AG10803 (cell line): ENCODE measurements around the gene DNAJC17.

Experiments used
- DNase-seq: peaks from one replicate; pipeline ENCODE4 v3.0.0; 2010; ENCODE audit warnings: low read depth
- H3K4me3 ChIP-seq: 2 replicates; pipeline ENCODE4 v1.5.1; 2011; ENCODE audit warnings: mild to moderate bottlenecking, low read length, control low read depth
- TF ChIP-seq, protein P1 (sequence below): conservative IDR thresholded peaks from 2 replicates; pipeline ENCODE4 v1.5.1; 2011; ENCODE audit warnings: mild to moderate bottlenecking, low read length, control low read depth, inconsistent platforms

DNAJC17 gene

DNA sequence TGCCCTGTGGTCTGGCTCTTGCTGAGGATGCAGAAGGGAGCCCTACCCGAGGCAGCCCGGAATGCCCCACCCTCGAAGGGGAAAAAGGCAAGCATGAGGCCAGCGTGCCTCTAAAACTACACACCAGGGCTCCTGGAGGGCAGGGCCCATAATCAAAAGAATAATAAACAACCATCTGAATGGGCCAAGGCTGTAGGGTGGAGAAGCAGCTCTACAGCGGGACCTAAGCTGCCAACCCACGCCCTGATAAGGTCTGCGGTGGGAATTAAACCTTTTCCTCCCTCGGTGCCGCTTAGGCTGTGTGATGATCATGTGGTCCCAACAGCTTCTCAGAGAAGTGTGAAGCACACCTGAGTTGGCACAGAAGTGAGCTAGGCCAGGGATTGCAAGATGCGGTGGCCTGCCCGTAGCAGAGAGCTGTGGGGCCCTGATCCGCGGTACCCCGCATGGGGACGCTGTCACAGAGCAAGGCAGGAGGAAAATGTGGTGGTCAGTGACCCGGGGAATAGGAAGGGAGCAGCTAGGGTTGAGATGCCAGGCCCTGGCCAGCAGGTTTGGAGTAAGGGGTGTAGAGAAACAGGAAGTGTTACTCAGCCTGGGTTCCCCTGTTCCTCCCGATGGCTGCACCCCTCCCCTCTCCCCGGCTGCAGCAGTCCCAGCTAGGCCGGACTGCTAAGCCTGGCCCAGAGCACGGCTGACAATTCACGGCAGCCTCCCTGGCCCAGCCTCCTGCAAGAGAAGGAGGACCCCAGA, 38.6 kb downstream of the DNAJC17 start:
- TF ChIP-seq, protein P1, sequence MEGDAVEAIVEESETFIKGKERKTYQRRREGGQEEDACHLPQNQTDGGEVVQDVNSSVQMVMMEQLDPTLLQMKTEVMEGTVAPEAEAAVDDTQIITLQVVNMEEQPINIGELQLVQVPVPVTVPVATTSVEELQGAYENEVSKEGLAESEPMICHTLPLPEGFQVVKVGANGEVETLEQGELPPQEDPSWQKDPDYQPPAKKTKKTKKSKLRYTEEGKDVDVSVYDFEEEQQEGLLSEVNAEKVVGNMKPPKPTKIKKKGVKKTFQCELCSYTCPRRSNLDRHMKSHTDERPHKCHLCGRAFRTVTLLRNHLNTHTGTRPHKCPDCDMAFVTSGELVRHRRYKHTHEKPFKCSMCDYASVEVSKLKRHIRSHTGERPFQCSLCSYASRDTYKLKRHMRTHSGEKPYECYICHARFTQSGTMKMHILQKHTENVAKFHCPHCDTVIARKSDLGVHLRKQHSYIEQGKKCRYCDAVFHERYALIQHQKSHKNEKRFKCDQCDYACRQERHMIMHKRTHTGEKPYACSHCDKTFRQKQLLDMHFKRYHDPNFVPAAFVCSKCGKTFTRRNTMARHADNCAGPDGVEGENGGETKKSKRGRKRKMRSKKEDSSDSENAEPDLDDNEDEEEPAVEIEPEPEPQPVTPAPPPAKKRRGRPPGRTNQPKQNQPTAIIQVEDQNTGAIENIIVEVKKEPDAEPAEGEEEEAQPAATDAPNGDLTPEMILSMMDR: no peak
- H3K4me3 ChIP-seq: no peak overlapping the region

GRCh38 chr15:40767838-40768500, 39.3 kb downstream of the DNAJC17 start:
- no peak overlapping the region for H3K4me3 ChIP-seq
- DNase-seq: no peak
- TF ChIP-seq, protein P1: no peak

More for the DNA sequence above, 38.6 kb downstream of the DNAJC17 start:
- DNase-seq: no peak

DNA sequence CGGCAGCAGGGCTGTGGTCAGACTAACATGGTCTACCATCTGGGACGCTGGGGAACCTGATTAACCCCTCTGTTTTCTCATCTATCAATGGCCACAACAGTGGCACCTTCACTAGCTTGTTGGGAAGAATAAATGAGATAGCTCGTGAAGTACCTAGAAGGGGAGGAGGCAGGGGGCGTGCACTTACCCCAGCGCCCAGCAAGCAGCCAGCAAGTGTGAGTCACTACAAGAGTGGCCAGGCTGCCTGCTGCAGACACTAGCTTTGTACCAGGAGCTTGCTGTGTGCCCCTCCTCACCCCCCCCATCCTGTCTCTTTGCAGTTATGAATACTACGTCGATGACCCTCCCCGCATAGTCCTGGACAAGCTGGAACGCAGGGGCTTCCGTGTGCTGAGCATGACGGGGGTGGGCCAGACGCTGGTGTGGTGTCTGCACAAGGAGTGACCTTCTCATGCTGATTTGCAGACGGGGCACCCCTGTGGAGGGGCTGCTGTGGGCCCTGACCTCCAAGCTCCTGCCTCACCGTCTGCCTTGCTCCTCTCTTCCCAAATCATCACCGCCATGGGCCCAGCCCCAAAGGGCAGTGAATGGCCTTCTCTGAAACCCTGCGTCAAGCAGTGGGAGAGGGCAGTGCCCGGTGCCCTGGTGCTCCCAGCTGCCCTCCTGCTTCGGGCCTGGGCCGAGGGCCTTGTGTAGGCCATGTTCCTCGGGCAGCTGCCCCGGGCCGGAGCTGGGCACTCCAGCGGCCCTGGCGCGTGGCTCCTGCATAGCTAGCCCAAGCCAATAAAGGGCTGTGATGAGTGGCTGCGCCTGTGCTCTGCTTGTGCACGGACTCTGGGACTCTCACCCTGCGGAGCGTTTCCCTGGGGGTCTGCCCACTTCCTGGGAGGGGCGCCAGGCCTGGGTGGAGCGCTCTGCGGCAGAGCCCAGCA, 40.1 kb downstream of the DNAJC17 start:
- DNase-seq: no peak
- TF ChIP-seq, protein P1: no peak
- no peak overlapping the region for H3K4me3 ChIP-seq

- TF ChIP-seq, protein P1: no peak
- DNase-seq: no peak
- H3K4me3 ChIP-seq: no peak overlapping the region
These were observed 41.0 kb downstream of the DNAJC17 start for GRCh38 chr15:40766194-40766815.

DNA sequence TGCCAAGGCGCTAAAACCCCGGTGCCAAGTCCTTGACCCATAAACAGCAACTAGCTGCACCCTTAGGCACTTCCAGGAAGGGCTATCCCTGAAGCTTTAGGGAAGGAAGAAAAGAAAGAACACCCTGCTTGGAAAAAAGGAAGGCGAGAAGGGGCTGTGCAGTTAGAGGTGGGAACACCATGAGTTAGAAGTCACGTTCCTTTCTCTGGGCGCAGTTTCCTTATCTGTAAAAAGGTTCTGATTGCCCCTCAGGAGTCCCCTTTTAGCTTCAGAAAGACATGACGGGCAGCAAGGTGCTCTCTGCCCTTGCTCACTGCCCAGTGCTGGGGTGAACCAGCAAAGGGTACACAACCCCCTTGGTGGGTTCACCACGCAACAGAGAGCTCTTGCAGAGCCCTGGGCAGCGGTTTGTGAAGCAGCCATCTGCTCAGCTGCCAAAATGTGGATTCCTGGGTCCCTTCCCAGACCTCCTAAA, 42.6 kb downstream of the DNAJC17 start:
- TF ChIP-seq, protein P1: no peak
- no peak for DNase-seq
- H3K4me3 ChIP-seq: peak overlapping the region; percentile 61

DNA sequence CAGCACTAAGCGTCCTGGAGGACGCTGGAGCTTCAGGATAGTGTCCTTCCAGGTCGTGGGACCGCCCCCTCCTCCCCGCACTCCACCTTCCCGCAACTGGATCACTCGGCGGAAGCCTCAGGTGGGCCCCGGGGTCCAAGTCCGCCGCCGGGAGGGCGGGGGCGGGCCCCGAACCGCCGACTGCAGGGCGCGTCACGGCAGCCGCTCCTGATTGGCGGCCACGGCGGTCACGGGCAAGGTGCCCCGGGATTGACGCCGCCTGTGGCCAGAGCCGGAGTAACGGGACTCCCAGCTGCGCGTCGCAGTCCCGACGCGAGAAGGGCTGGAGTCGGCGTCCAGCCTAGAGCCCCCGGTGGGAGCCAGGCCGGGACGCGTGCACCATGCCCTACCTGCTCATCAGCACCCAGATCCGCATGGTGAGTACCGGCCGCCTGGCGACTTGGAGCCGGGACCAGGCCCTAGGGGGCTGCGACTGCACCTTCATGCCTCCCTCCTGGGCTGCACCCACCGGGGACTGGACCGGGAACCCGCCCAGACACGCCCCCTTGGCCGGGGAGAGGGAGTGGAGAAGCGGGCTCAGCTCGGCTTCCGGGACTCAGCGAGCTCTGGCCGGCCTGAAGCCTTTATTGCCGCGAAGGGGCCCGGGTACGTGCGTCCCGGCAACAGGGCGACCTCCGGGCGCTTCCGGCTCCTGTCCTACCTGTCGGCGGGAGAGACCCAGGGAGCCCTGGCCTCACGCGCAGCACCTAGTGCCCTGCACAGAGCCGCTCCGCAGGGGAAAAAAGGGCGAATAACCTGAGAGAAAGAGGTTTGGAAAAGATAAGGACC, 43.3 kb downstream of the DNAJC17 start, which contains the start of gene GCHFR:
TSS of gene GCHFR (plus strand) at position 268 of the 828 bp plus-strand sequence. CDS start at position 381, 113 bp downstream.
- H3K4me3 ChIP-seq: peak within 1 kb of the TSS; percentile 61
- DNase-seq: peak; percentile 43
- TF ChIP-seq, protein P1: peak; percentile 34
